ENCODE results near the gene PKMYT1.

The PKMYT1 gene

DNA sequence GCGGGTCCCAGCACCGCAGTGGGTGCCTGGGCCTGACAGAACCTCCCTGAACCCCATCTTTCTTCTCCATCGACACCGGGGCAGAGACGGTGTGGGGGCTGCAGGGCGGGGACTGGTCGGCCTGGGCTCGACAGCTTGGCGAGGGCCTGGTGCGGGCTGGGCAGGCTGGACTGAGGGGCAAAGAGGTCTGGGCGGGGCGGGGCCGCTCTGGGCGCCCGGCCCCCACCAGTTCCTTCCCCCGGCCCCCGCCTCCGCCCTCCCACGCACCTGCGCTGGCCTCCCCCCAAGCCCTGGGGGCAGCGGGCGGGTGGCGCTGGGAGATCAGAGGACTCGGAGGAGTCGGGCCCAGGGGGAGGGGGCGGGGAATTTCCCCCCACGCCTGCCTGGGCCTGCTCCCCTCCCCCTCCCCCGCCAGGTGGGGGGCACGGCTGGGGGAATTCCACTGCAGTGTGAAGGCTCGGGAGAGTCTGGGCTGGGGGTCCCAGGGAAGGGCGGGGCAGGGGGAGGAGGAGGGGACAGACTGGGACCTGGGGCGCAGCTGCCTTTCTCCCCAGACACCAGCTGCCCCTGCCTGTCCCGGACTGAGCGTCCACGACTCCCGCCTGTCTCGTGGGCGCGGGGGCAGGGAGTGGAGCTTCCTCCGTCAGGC is 17.0 kb downstream of the PKMYT1 start:
- Histone ChIP-seq H3K4me3 (ENCODE audit: low read depth in 1 of 5, low read length in 5 of 5) (peak overlapping the region in 1 of 5 donors; percentile 44), H3K9ac (ENCODE audit: low read length in 5 of 5) (no peak overlapping the region), H3K9me3 (ENCODE audit: control insufficient read depth in 5 of 5, low read length in 5 of 5) (no peaks in the 10 kb centered on the region), H3K4me1 (ENCODE audit: control insufficient read depth in 5 of 5, insufficient read depth in 5 of 5, low read length in 5 of 5) (peaks cover 0 to 32% (median 27%) of the 10 kb centered on the region in 5 donors), H3K27ac (ENCODE audit: low read depth, low read length) (no peak overlapping the region), H3K27me3 (ENCODE audit: control insufficient read depth in 5 of 5, insufficient read depth in 4 of 5, low read length in 5 of 5) (peaks cover 43 to 72% (median 62%) of the 10 kb centered on the region in 5 donors), H3K36me3 (ENCODE audit: control insufficient read depth in 5 of 5, insufficient read depth in 5 of 5, low read length in 5 of 5) (no peaks in the 10 kb centered on the region)

DNA sequence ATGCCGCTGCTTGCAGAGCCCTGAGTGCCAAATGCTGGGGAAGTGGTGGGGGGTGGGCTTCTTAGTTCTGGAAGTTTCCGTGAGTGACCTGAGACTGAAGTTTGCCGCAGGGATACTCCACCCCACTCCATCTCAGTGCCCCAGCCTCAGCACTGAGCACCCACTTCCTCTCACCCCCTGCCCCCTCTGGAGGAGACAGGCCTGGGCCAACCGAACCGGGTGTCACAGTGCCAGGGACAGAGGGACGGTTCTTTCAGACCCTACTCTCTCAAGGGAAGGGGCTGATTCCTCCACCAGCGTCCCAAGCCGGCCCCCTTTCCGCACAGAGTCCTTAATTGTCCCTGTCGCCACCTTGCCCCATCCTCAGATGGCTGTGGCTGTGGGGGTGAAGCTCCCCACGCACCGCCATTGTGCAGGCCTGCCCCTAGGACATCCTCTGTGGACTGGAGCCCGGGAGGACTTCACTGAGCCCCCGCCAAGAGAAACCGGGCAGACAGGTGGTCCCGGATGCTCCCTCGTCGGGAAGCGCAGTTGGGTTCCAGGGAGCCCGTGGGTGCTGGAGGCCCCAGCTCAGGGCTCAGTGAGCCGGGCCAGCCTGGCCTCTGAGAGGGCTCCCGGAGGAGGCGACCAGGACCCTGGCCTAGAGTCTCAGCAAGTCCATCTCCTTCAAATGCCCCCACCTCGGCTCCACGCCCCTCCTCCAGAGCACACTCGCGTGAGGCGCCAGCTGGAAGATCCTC is 17.7 kb downstream of the PKMYT1 start:
- H3K27ac ChIP-seq (ENCODE audit: low read depth, low read length), result no peak overlapping the region
- H3K4me1 ChIP-seq (ENCODE audit: control insufficient read depth in 5 of 5, insufficient read depth in 5 of 5, low read length in 5 of 5), result peaks cover 0 to 26% (median 23%) of the 10 kb centered on the region in 5 donors
- H3K27me3 ChIP-seq (ENCODE audit: control insufficient read depth in 5 of 5, insufficient read depth in 4 of 5, low read length in 5 of 5), result peaks cover 38 to 68% (median 55%) of the 10 kb centered on the region in 5 donors

GRCh38 chr16:2960183-2961010 is 19.8 kb downstream of the PKMYT1 start:
- H3K4me1 ChIP-seq (ENCODE audit: control insufficient read depth in 5 of 5, insufficient read depth in 5 of 5, low read length in 5 of 5), result peaks cover 0 to 20% (median 16%) of the 10 kb centered on the region in 5 donors
- no peaks in the 10 kb centered on the region for H3K9me3 ChIP-seq (ENCODE audit: control insufficient read depth in 5 of 5, low read length in 5 of 5)
- H3K4me3 ChIP-seq (ENCODE audit: low read depth in 1 of 5, low read length in 5 of 5), result no peak overlapping the region
- no peak overlapping the region for H3K27ac ChIP-seq (ENCODE audit: low read depth, low read length)
- H3K9ac ChIP-seq (ENCODE audit: low read length in 5 of 5), result no peak overlapping the region
- peaks cover 46 to 69% (median 51%) of the 10 kb centered on the region in 5 donors for H3K27me3 ChIP-seq (ENCODE audit: control insufficient read depth in 5 of 5, insufficient read depth in 4 of 5, low read length in 5 of 5)
- no peaks in the 10 kb centered on the region for H3K36me3 ChIP-seq (ENCODE audit: control insufficient read depth in 5 of 5, insufficient read depth in 5 of 5, low read length in 5 of 5)

More for the DNA sequence above, 17.7 kb downstream of the PKMYT1 start:
- Histone ChIP-seq H3K9me3 (ENCODE audit: control insufficient read depth in 5 of 5, low read length in 5 of 5) (no peaks in the 10 kb centered on the region), H3K9ac (ENCODE audit: low read length in 5 of 5) (no peak overlapping the region), H3K36me3 (ENCODE audit: control insufficient read depth in 5 of 5, insufficient read depth in 5 of 5, low read length in 5 of 5) (no peaks in the 10 kb centered on the region), H3K4me3 (ENCODE audit: low read depth in 1 of 5, low read length in 5 of 5) (no peak overlapping the region)

DNA sequence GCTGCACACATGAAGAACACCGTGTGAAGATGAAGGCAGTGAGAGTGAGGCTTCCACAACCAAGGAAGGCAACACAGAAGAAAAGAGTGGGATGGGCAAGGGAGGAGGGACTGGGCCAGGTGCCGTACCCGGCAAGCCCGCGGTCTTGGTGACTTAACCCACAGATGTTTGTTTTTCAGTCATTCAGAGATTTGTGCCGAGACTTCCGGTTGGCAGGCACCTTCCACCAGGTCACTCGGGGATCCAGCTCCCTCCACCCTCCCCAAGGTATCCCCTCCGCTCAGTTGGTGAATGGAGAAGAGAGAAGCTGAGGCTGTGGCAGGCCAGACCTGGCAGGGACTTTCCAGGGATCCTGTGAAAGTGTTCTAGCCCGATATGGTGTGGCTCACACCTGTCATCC is 21.0 kb downstream of the PKMYT1 start:
- no peak overlapping the region for H3K27ac ChIP-seq (ENCODE audit: low read depth, low read length)
- peaks cover 49 to 69% (median 52%) of the 10 kb centered on the region in 5 donors for H3K27me3 ChIP-seq (ENCODE audit: control insufficient read depth in 5 of 5, insufficient read depth in 4 of 5, low read length in 5 of 5)
- H3K4me1 ChIP-seq (ENCODE audit: control insufficient read depth in 5 of 5, insufficient read depth in 5 of 5, low read length in 5 of 5), result peaks cover 0 to 13% (median 8%) of the 10 kb centered on the region in 5 donors
- no peaks in the 10 kb centered on the region for H3K9me3 ChIP-seq (ENCODE audit: control insufficient read depth in 5 of 5, low read length in 5 of 5)
- no peak overlapping the region for H3K4me3 ChIP-seq (ENCODE audit: low read depth in 1 of 5, low read length in 5 of 5)
- H3K9ac ChIP-seq (ENCODE audit: low read length in 5 of 5), result no peak overlapping the region
- no peaks in the 10 kb centered on the region for H3K36me3 ChIP-seq (ENCODE audit: control insufficient read depth in 5 of 5, insufficient read depth in 5 of 5, low read length in 5 of 5)

- no peak overlapping the region for H3K4me3 ChIP-seq (ENCODE audit: low read depth in 1 of 5, low read length in 5 of 5)
- no peak overlapping the region for H3K27ac ChIP-seq (ENCODE audit: low read depth, low read length)
- H3K9me3 ChIP-seq (ENCODE audit: control insufficient read depth in 5 of 5, low read length in 5 of 5), result no peaks in the 10 kb centered on the region
- H3K27me3 ChIP-seq (ENCODE audit: control insufficient read depth in 5 of 5, insufficient read depth in 4 of 5, low read length in 5 of 5), result peaks cover 27 to 50% (median 37%) of the 10 kb centered on the region in 5 donors
- H3K4me1 ChIP-seq (ENCODE audit: control insufficient read depth in 5 of 5, insufficient read depth in 5 of 5, low read length in 5 of 5), result peaks cover 0 to 2% (median 0%) of the 10 kb centered on the region in 5 donors
- H3K9ac ChIP-seq (ENCODE audit: low read length in 5 of 5), result no peak overlapping the region
- no peaks in the 10 kb centered on the region for H3K36me3 ChIP-seq (ENCODE audit: control insufficient read depth in 5 of 5, insufficient read depth in 5 of 5, low read length in 5 of 5)
These were observed 23.7 kb downstream of the PKMYT1 start for GRCh38 chr16:2956579-2956956.

- Histone ChIP-seq H3K9ac (ENCODE audit: low read length in 5 of 5) (no peak overlapping the region), H3K4me3 (ENCODE audit: low read depth in 1 of 5, low read length in 5 of 5) (no peak overlapping the region), H3K27me3 (ENCODE audit: control insufficient read depth in 5 of 5, insufficient read depth in 4 of 5, low read length in 5 of 5) (peaks cover 25 to 46% (median 36%) of the 10 kb centered on the region in 5 donors), H3K4me1 (ENCODE audit: control insufficient read depth in 5 of 5, insufficient read depth in 5 of 5, low read length in 5 of 5) (no peaks in the 10 kb centered on the region), H3K27ac (ENCODE audit: low read depth, low read length) (no peak overlapping the region), H3K36me3 (ENCODE audit: control insufficient read depth in 5 of 5, insufficient read depth in 5 of 5, low read length in 5 of 5) (no peaks in the 10 kb centered on the region), H3K9me3 (ENCODE audit: control insufficient read depth in 5 of 5, low read length in 5 of 5) (no peaks in the 10 kb centered on the region)
These were observed 24.3 kb downstream of the PKMYT1 start for GRCh38 chr16:2955779-2956578.

GRCh38 chr16:2955438-2955778 is 24.8 kb downstream of the PKMYT1 start:
- H3K4me3 ChIP-seq (ENCODE audit: low read depth in 1 of 5, low read length in 5 of 5), result no peak overlapping the region
- no peak overlapping the region for H3K27ac ChIP-seq (ENCODE audit: low read depth, low read length)
- H3K4me1 ChIP-seq (ENCODE audit: control insufficient read depth in 5 of 5, insufficient read depth in 5 of 5, low read length in 5 of 5), result no peaks in the 10 kb centered on the region
- no peaks in the 10 kb centered on the region for H3K36me3 ChIP-seq (ENCODE audit: control insufficient read depth in 5 of 5, insufficient read depth in 5 of 5, low read length in 5 of 5)
- H3K9ac ChIP-seq (ENCODE audit: low read length in 5 of 5), result no peak overlapping the region
- no peaks in the 10 kb centered on the region for H3K9me3 ChIP-seq (ENCODE audit: control insufficient read depth in 5 of 5, low read length in 5 of 5)
- H3K27me3 ChIP-seq (ENCODE audit: control insufficient read depth in 5 of 5, insufficient read depth in 4 of 5, low read length in 5 of 5), result peaks cover 24 to 41% (median 33%) of the 10 kb centered on the region in 5 donors

GRCh38 chr16:2954656-2955381 is 25.4 kb downstream of the PKMYT1 start:
- Histone ChIP-seq H3K4me1 (ENCODE audit: control insufficient read depth in 5 of 5, insufficient read depth in 5 of 5, low read length in 5 of 5) (no peaks in the 10 kb centered on the region), H3K36me3 (ENCODE audit: control insufficient read depth in 5 of 5, insufficient read depth in 5 of 5, low read length in 5 of 5) (peaks cover 0 to 4% (median 3%) of the 10 kb centered on the region in 5 donors), H3K27me3 (ENCODE audit: control insufficient read depth in 5 of 5, insufficient read depth in 4 of 5, low read length in 5 of 5) (peaks cover 22 to 37% (median 33%) of the 10 kb centered on the region in 5 donors), H3K27ac (ENCODE audit: low read depth, low read length) (no peak overlapping the region), H3K9ac (ENCODE audit: low read length in 5 of 5) (no peak overlapping the region), H3K4me3 (ENCODE audit: low read depth in 1 of 5, low read length in 5 of 5) (no peak overlapping the region), H3K9me3 (ENCODE audit: control insufficient read depth in 5 of 5, low read length in 5 of 5) (no peaks in the 10 kb centered on the region)

Data from subcutaneous abdominal adipose tissue (tissue), 5 donors.